Gastroesophageal sphincter (tissue), 4 donors: ENCODE measurements around the gene SLC28A1. TPM values are rescaled to one million over a fixed set of nuclear protein-coding genes. Genes with fewer than 3 reads are reported as not detected.
A peak's percentile ranks its signal among the peaks of the same experiment; 100 is the strongest.
"Not testable (repeated sequence)": the region's sequence is repeated elsewhere in the genome, so short reads cannot be mapped to it uniquely, and the experiment has no call there.

Experiments used
- ATAC-seq: fragments of 150-250 bp; one replicate; pipeline ENCODE4 v1.9.1; 2016; ENCODE audit warnings: mild to moderate bottlenecking, moderate library complexity
- H3K27ac ChIP-seq, 4 donors: fragments of 200-600 bp; sonication (generic) in 3 of 4; 1 replicate in 3 of 4; 2 replicates in 1 of 4; pipeline ENCODE4 v1.5.1; 2016 to 2019
- H3K27me3 ChIP-seq: fragments of 200-600 bp; sonication (generic); one replicate; pipeline ENCODE4 v1.5.1; 2019
- H3K36me3 ChIP-seq, 2 donors: fragments of 200-600 bp; sonication (generic); one replicate each; pipeline ENCODE4 v1.5.1; 2019; ENCODE audit warnings: control low read depth in 1 of 2
- H3K4me1 ChIP-seq, 3 donors: fragments of 200-600 bp; sonication (generic); 1 replicate in 2 of 3; 2 replicates in 1 of 3; pipeline ENCODE4 v1.5.1; 2016 to 2019; ENCODE audit warnings: control low read depth in 2 of 3
- H3K4me3 ChIP-seq, 2 donors: fragments of 200-600 bp; sonication (generic); one replicate each; pipeline ENCODE4 v1.5.1; 2019; ENCODE audit warnings: mild to moderate bottlenecking in 1 of 2, moderate library complexity in 1 of 2
- H3K9me3 ChIP-seq, 3 donors: fragments of 200-600 bp; sonication (generic); one replicate each; pipeline ENCODE4 v1.5.1; 2017 to 2019; ENCODE audit warnings: control low read depth in 2 of 3
- CTCF ChIP-seq, 4 experiments: fragments of 200-600 bp in 2 of 4; fragments of 450-650 bp in 2 of 4; sonication (generic) in 1 of 4; IDR thresholded peaks; one replicate each; pipeline ENCODE4 v1.5.1; 2017 to 2019; ENCODE audit warnings: antibody characterized with exemption in 4 of 4, mild to moderate bottlenecking in 2 of 4, moderate library complexity in 2 of 4
- EP300 ChIP-seq: sonication (generic); formaldehyde crosslinking; IDR thresholded peaks from one replicate; pipeline ENCODE4 v1.6.1; 2017; ENCODE audit warnings: antibody characterized with exemption, mild to moderate bottlenecking
- POLR2A ChIP-seq, 2 donors: fragments of 450-650 bp; IDR thresholded peaks; one replicate each; pipeline ENCODE4 v1.6.1; 2017; ENCODE audit warnings: antibody characterized with exemption in 2 of 2, mild to moderate bottlenecking in 2 of 2, moderate library complexity in 1 of 2
- POLR2AphosphoS5 ChIP-seq: sonication (generic); formaldehyde crosslinking; IDR thresholded peaks from one replicate; pipeline ENCODE4 v1.6.1; 2017; ENCODE audit warnings: antibody characterized with exemption
- WGBS, 2 donors: methylation state at CpG; one replicate each; pipeline ENCODE4 v1.1.5; 2018; ENCODE audit warnings: low coverage in 1 of 2; 5-methylcytosine and 5-hydroxymethylcytosine counted together
- total RNA-seq, 4 donors: library from RNA; depleted of rRNA; stranded (reverse); fragments of >200 nt; gene quantifications; one replicate each; pipeline ENCODE4 v1.1.0, GENCODE V29; 2016

SLC28A1 gene
- total RNA-seq, 4 donors from 2014 or later = not detected

GRCh38 chr15:84876269-84876668 is 8.2 kb upstream of the SLC28A1 start:
- ATAC-seq = no peak
- Histone ChIP-seq H3K27ac (no peak overlapping the region), H3K9me3 (no peaks in the 10 kb centered on the region), H3K27me3 (no peaks in the 10 kb centered on the region), H3K36me3 (no peaks in the 10 kb centered on the region), H3K4me3 (no peak overlapping the region), H3K4me1 (peaks cover 0 to 3% (median 0%) of the 10 kb centered on the region in 3 donors)
- TF ChIP-seq EP300 = no peak
- no peak for TF ChIP-seq POLR2AphosphoS5
- no peak for TF ChIP-seq POLR2A (IDR thresholded peaks at IDR 0.05)
- TF ChIP-seq CTCF (IDR thresholded peaks at IDR 0.05) = no peak

- H3K4me1 ChIP-seq, H3K36me3 ChIP-seq: not testable (repeated sequence)
These were observed 6.8 kb upstream of the SLC28A1 start for GRCh38 chr15:84877701-84878100.

GRCh38 chr15:84878504-84878903 is 6.0 kb upstream of the SLC28A1 start:
- 0% methylated on average over 1 of the region's 4 CpGs; no CpG with 5 or more reads in 1 of the 2 donors for WGBS, 2 donors
- H3K4me1 ChIP-seq = peaks cover 0 to 3% (median 0%) of the 10 kb centered on the region in 3 donors
- TF ChIP-seq CTCF (IDR thresholded peaks at IDR 0.05) (peak in 3 of 4 experiments; percentile 71 to 81 (median 77)), EP300 (no peak)

More at GRCh38 chr15:84877701-84878100, 6.8 kb upstream of the SLC28A1 start:
- not testable (repeated sequence) for H3K9me3 ChIP-seq, H3K4me3 ChIP-seq, ATAC-seq, H3K27ac ChIP-seq, H3K27me3 ChIP-seq
- WGBS, 2 donors = 60 to 97% methylated on average over 2 to 3 of the region's 3 CpGs

GRCh38 chr15:84879088-84879780 is 5.2 kb upstream of the SLC28A1 start:
- 100% methylated on average over 3 of the region's 11 CpGs; no CpG with 5 or more reads in 1 of the 2 donors for WGBS, 2 donors
- Histone ChIP-seq H3K27ac (no peak overlapping the region), H3K9me3 (no peaks in the 10 kb centered on the region), H3K4me3 (no peak overlapping the region), H3K27me3 (peaks cover 6% of the 10 kb centered on the region), H3K36me3 (no peaks in the 10 kb centered on the region), H3K4me1 (peaks cover 0 to 3% (median 0%) of the 10 kb centered on the region in 3 donors)
- TF ChIP-seq CTCF (IDR thresholded peaks at IDR 0.05) (no peak), POLR2AphosphoS5 (no peak), EP300 (no peak), POLR2A (IDR thresholded peaks at IDR 0.05) (no peak)
- ATAC-seq = no peak

More at GRCh38 chr15:84878504-84878903, 6.0 kb upstream of the SLC28A1 start:
- Histone ChIP-seq H3K36me3 (no peaks in the 10 kb centered on the region), H3K4me3 (no peak overlapping the region), H3K27ac (no peak overlapping the region), H3K27me3 (no peaks in the 10 kb centered on the region), H3K9me3 (no peaks in the 10 kb centered on the region)
- ATAC-seq = peak; percentile 76

GRCh38 chr15:84880007-84880406 is 4.5 kb upstream of the SLC28A1 start:
- Histone ChIP-seq H3K36me3 (no peaks in the 10 kb centered on the region), H3K27me3 (peaks cover 13% of the 10 kb centered on the region), H3K4me3 (no peak overlapping the region), H3K9me3 (no peaks in the 10 kb centered on the region), H3K27ac (no peak overlapping the region), H3K4me1 (peaks cover 0 to 3% (median 0%) of the 10 kb centered on the region in 3 donors)
- 76 to 86% methylated on average over 2 to 3 of the region's 3 CpGs for WGBS, 2 donors
- ATAC-seq = no peak
- TF ChIP-seq POLR2AphosphoS5 (no peak), CTCF (IDR thresholded peaks at IDR 0.05) (no peak), EP300 (no peak), POLR2A (IDR thresholded peaks at IDR 0.05) (no peak)
